Stimulated activated CD4-positive, alpha-beta T cell treated with anti-CD3 and anti-CD28 coated beads, Interleukin-1b, Interleukin-23, amount 100 ng/mL, for 4 hours (primary cell): Measurements from ENCODE around the gene C3orf38.
"Not testable (repeated sequence)": the region's sequence is repeated elsewhere in the genome, so short reads cannot be mapped to it uniquely, and the experiment has no call there.

Source experiments
- DNase-seq, 2 donors: peaks; one replicate each; pipeline ENCODE4 v3.0.0-alpha.2; 2020; ENCODE audit warnings: low read depth in 2 of 2

Gene C3orf38

DNA sequence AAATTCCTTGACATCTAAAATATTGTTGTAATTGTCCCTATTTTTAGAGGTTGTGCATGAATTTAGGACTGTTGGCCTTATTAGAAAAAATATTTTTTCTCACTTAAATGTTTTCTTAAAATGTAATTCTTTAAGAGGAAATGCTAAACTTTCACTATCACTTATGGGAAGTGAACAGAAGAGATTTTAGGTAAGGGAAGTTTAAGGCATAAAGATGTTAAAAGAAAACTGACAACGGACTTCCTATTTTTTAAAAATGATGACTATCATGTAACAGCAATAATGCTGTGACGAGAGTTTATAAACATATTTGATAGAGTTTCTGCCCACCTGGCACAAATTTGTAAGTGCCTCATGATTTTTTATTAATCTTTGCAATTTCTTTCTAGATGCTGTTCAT lies 3.1 kb downstream of the C3orf38 start:
- DNase-seq = no peak

DNA sequence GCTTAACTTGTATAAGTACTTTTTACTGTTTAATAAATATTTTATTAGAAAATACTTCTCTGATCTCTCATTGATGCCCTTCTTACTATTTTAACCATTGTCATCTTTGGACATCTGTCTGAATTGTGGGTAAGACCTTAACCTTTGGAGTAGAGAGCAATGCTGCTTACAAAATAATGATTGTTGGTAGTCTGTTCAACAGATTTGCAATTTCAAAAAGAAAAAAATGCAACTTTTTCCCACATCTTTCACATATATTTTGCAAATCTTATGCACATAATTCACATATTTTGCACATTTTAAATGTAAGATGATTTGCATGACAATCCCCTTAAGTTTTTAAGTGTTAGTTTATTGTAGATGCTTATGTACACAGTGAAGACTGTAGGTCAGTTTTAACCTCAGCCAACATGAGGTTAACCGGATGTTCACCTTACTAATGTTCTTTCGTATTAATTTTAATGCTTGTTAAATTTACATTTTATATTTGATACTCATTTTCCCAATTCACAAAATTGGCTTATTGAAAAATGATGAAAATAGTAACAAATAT lies 16.7 kb downstream of the C3orf38 start:
- no peak for DNase-seq

GRCh38 chr3:88167173-88167572 lies 17.4 kb downstream of the C3orf38 start:
- DNase-seq = no peak

GRCh38 chr3:88167704-88168103 lies 17.9 kb downstream of the C3orf38 start:
- no peak for DNase-seq

DNA sequence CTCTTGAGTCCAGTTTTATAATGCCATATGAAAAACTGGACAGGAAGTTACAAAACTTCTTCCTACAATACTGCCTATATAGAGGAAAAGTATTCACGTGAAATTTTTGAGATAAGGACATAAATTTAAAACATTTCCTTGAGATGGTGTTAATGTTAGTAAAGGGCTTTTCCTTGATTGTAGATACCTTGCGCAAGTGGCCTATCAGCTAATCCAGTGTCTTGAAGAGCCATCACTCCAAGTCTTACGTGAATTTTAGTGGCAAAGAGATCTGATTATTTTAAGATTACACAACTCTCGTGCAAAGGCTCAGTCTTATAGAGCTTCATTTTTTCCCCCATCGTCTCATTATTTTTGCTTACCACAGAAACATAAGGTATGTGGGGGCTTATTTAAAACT lies 18.4 kb downstream of the C3orf38 start:
- DNase-seq = no peak

DNA sequence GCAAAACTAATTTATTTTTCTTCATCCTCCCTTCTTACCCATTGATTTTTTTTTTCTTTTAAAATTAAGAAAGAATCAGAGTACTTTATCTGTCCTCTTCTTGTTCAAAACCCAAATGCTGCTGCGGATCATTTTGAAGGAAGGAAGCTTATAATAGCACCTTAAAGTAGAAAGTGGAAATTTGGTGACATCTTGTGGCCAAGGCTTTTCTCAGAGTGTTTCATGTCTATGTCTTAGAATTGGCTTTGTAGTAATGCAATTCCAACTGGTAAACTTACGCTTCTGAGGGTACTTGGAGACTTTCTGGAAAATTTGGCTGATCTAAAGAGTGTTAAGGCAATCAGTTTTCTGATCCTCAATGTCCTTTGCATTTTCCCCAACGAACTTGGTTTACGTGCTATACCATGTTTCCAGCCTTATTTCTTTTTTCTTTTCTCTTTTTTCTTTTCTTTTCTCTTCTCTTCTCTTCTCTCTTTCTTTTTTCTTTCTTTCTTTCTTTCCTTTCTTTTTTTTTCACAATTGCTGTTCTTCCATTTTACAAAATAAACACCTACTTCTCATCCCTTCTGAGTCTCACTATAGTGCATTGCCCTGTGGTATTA lies 30.7 kb downstream of the C3orf38 start:
- DNase-seq = no peak

DNA sequence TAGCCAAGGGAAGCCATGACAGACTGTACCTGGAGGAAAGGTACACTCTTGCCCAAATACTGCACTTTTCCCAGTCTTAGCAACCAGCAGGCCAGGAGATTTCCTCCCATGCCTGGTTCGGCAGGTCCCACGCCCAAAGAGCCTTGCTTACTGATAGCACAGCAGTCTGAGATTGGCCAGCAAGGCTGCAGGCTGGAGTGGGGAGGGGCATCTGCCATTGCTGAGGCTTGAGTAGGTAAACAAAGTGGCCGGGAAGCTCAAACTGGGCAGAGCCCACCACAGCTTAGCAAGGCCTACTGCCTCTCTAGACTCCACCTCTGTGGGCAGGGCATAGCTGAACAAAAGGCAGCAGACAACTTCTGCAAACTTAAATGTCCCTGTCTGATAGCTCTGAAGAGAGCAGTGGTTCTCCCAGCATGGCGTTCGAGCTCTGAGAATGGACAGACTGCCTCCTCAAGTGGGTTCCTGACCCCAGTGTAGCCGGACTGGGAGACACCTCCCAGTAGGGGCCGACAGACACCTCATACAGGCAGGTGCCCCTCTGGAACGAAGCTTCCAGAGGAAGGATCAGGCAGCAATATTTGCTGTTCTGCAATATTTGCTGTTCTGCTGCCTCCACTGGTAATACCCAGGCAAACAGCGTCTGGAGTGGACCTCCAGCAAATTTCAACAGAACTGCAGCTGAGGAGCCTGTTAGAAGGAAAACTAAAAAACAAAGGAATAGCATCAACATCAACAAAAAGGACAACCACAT lies 32.6 kb downstream of the C3orf38 start:
- not testable (repeated sequence) for DNase-seq

DNA sequence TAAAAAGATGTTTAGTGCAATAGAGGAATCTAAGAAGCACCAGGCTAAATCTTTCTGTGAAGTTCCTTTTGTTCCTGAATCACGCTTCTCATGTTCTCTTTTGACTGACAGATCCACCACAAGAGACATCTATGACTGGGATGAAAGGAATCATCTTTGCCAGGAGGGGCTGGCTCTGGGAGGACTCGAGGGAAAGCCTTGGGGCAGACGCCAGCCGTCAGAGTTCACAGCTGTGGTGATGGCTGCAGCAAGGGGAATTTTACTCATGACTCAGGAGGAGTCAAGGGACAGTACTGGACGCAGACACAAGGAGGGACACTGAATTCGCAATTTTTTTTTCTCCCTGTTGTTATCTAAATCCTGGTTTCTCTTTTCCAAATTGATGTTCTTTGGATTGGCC lies 38.7 kb downstream of the C3orf38 start:
- DNase-seq = no peak

GRCh38 chr3:88189361-88189810 lies 39.6 kb downstream of the C3orf38 start:
- no peak for DNase-seq

GRCh38 chr3:88191872-88192409 lies 42.2 kb downstream of the C3orf38 start:
- no peak for DNase-seq

- no peak for DNase-seq
Observed at GRCh38 chr3:88192631-88193030, 42.9 kb downstream of the C3orf38 start.

- DNase-seq = peak in 1 of 2 donors; percentile 4
Observed at GRCh38 chr3:88195951-88196434, 46.2 kb downstream of the C3orf38 start.

DNA sequence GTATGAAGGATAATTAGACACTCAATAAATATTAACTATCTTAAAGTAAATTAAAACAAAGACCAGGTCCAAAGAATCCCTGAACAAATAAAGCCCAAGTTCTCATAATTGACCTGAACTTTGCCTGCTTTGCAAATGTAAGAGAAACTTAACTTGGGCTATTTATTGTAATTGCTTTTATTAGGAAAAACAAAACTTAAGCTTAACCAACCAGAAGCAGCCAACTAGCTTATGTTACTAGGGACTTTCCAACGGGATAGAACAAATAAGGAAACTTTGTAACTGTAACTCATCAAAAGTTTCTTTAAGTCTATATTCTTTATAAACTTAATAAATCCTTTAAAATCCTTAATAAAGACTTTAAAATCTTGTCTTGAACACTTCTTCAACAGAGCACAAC lies 48.4 kb downstream of the C3orf38 start:
- no peak for DNase-seq

GRCh38 chr3:88203642-88204055 lies 53.9 kb downstream of the C3orf38 start:
- peak; percentile 14 to 25 for DNase-seq
